Osteocyte (in vitro differentiated cells): Measurements from ENCODE around the gene PCSK2. TPM values are rescaled to one million over a fixed set of nuclear protein-coding genes. Genes with fewer than 3 reads are reported as not detected.

Experiments used
- DNase-seq: peaks from one replicate; pipeline ENCODE4 v3.0.0; 2021; ENCODE audit warnings: mixed read lengths; ENCODE audit not compliant: unreplicated experiment; ENCODE audit errors: extremely low spot score
- H3K27ac Mint-ChIP-seq: one replicate; pipeline ENCODE4 v1.8.0; 2021; ENCODE audit warnings: mild to moderate bottlenecking, mixed read lengths; ENCODE audit not compliant: unreplicated experiment
- H3K27me3 Mint-ChIP-seq: one replicate; pipeline ENCODE4 v1.8.0; 2021; ENCODE audit warnings: mixed read lengths; ENCODE audit not compliant: unreplicated experiment
- H3K36me3 Mint-ChIP-seq: one replicate; pipeline ENCODE4 v1.8.0; 2021; ENCODE audit warnings: mixed read lengths; ENCODE audit not compliant: unreplicated experiment
- H3K4me1 Mint-ChIP-seq: one replicate; pipeline ENCODE4 v1.8.0; 2021; ENCODE audit warnings: mixed read lengths; ENCODE audit not compliant: unreplicated experiment
- H3K4me3 Mint-ChIP-seq: one replicate; pipeline ENCODE4 v1.8.0; 2021; ENCODE audit warnings: mild to moderate bottlenecking, moderate library complexity, mixed read lengths; ENCODE audit not compliant: unreplicated experiment
- H3K9me3 Mint-ChIP-seq: one replicate; pipeline ENCODE4 v1.8.0; 2021; ENCODE audit warnings: mixed read lengths; ENCODE audit not compliant: unreplicated experiment
- total RNA-seq: library from RNA; stranded (reverse); gene quantifications from 2 replicates; pipeline ENCODE4 v1.2.1, GENCODE V29; 2021
- TF ChIP-seq, protein P1 (sequence below): fragments of 200-600 bp; sonication (generic); IDR thresholded peaks from 2 replicates; pipeline ENCODE4 v1.5.0; 2021; ENCODE audit warnings: antibody characterized with exemption, mild to moderate bottlenecking, moderate library complexity

Gene PCSK2
- total RNA-seq, 1 donor from 2014 or later, result not detected

DNA sequence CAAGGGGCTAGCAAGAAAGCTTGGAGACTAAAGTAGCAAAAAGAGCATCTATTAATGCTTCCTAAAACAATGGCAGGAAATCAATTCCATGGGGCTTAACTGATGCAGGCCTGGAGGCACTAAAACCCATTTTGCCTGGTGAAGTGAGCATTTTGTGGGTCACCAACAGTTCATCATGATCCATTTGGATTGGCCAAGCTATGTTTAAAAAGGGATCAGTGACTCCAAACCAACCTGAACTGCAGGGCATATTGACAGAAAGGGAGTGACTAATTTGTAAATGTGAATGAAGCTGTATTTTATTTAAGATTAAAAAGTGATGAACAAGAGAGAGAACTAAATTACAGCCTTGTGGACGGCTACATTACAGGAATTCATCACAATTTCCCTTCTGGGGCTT, 132.0 kb downstream of the PCSK2 start:
- no peak for DNase-seq
- H3K27ac Mint-ChIP-seq, result no peak overlapping the region
- H3K36me3 Mint-ChIP-seq, result no peaks in the 10 kb centered on the region
- no peaks in the 10 kb centered on the region for H3K4me1 Mint-ChIP-seq
- H3K9me3 Mint-ChIP-seq, result no peaks in the 10 kb centered on the region
- H3K4me3 Mint-ChIP-seq, result no peak overlapping the region
- H3K27me3 Mint-ChIP-seq, result no peaks in the 10 kb centered on the region
- TF ChIP-seq, protein P1, sequence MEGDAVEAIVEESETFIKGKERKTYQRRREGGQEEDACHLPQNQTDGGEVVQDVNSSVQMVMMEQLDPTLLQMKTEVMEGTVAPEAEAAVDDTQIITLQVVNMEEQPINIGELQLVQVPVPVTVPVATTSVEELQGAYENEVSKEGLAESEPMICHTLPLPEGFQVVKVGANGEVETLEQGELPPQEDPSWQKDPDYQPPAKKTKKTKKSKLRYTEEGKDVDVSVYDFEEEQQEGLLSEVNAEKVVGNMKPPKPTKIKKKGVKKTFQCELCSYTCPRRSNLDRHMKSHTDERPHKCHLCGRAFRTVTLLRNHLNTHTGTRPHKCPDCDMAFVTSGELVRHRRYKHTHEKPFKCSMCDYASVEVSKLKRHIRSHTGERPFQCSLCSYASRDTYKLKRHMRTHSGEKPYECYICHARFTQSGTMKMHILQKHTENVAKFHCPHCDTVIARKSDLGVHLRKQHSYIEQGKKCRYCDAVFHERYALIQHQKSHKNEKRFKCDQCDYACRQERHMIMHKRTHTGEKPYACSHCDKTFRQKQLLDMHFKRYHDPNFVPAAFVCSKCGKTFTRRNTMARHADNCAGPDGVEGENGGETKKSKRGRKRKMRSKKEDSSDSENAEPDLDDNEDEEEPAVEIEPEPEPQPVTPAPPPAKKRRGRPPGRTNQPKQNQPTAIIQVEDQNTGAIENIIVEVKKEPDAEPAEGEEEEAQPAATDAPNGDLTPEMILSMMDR, result no peak

DNA sequence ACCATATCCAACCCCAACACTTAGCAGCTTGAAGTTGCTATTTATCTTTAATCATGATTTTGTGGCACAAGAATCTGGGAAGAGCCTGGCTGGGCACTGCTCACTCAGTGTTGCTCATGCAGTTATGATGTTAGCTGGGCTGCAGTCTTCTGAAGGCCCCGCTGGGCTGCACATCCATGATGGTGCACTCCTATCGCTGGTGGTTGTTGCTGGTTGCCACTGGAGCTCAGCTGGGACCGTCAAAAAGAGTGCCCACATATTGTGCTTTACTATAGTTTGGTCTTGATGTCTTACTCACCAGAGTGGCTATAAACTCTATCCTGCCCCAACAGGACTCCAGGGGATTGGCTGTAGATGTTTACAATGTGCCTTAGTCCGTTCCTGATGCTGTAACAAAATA, 137.8 kb downstream of the PCSK2 start:
- no peaks in the 10 kb centered on the region for H3K9me3 Mint-ChIP-seq
- H3K27me3 Mint-ChIP-seq, result no peaks in the 10 kb centered on the region
- no peaks in the 10 kb centered on the region for H3K4me1 Mint-ChIP-seq
- TF ChIP-seq, protein P1, result no peak
- H3K36me3 Mint-ChIP-seq, result no peaks in the 10 kb centered on the region
- no peak for DNase-seq
- no peak overlapping the region for H3K4me3 Mint-ChIP-seq
- H3K27ac Mint-ChIP-seq, result no peak overlapping the region

DNA sequence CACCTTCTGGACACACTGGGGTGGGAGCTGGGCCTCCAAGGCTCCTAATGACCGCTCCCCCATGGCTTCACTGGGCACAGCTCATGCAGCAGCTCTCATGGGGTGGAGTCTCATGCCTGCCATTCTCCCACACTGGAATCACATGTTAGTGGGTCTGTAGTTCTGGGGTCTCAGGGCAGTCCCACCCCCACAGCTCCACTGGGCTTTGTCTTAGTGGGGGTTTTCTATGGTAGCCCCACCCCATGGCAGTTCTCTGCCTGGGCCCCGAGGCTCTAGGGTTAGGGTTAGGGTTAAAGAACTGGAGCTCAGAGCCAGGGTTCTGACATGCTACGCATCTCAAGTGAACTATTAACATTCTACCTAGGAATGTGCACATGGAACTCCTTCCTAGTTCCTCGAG, 139.0 kb downstream of the PCSK2 start:
- no peak overlapping the region for H3K4me3 Mint-ChIP-seq
- H3K27me3 Mint-ChIP-seq, result no peaks in the 10 kb centered on the region
- H3K4me1 Mint-ChIP-seq, result no peaks in the 10 kb centered on the region
- H3K27ac Mint-ChIP-seq, result no peak overlapping the region
- no peaks in the 10 kb centered on the region for H3K36me3 Mint-ChIP-seq
- no peak for DNase-seq
- TF ChIP-seq, protein P1, result no peak
- H3K9me3 Mint-ChIP-seq, result no peaks in the 10 kb centered on the region

DNA sequence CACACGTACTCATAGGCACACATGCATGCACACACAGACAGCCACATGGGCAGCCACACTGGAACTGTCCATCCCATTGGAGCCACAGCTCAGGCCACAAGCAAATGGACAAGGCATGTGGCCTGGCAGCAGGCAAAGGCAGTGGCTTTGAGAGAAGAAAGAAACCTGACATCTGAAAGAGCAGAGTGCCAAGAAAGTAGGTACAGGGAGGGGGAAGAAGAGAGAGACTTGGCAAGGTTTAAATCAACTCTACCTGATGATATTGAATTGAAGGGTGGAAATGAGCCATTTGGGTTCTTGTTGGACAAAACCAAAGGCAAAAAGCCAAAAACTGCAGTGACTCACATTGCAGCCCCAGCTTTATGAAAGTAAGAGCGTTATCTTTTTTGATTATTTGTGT, 142.7 kb downstream of the PCSK2 start:
- no peak overlapping the region for H3K27ac Mint-ChIP-seq
- TF ChIP-seq, protein P1, result no peak
- H3K4me3 Mint-ChIP-seq, result no peak overlapping the region
- no peaks in the 10 kb centered on the region for H3K27me3 Mint-ChIP-seq
- no peak for DNase-seq
- H3K4me1 Mint-ChIP-seq, result no peaks in the 10 kb centered on the region
- H3K36me3 Mint-ChIP-seq, result no peaks in the 10 kb centered on the region
- H3K9me3 Mint-ChIP-seq, result no peaks in the 10 kb centered on the region

DNA sequence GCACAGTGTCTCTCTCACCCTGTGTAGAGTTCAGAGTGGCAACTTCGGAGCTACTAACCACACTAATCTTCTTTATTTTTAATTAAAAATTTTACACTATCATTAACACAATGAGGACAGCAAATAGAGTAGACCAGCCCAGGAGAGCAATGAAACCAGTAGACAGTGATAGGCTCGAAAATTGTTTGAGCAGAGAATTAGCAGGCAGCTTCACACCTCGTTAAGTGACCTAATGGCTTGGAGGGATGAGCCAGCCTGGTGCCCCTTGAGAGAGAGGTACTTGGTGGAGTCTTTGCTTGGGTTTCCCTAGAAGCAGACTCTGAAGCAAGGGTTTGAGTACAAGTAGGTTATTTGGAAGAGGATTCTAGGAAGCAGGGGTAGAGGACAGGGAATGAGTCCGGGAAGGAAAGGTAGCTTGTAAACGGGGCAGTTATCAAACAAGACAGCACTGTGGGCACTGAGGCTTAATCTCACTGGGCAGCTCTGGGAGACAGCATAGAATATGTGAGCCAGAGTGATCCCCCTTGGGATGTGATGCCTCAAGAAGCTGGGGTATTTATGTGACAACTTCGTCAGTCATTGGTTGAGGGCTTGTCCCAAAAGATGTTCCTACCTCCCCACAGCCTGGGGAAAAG, 146.1 kb downstream of the PCSK2 start:
- TF ChIP-seq, protein P1, result no peak
- Mint-ChIP-seq H3K4me1 (no peaks in the 10 kb centered on the region), H3K4me3 (no peak overlapping the region), H3K9me3 (no peaks in the 10 kb centered on the region), H3K27me3 (no peaks in the 10 kb centered on the region), H3K27ac (no peak overlapping the region), H3K36me3 (no peaks in the 10 kb centered on the region)
- no peak for DNase-seq
